Measurements from ENCODE around the gene LAPTM5. TPM values are rescaled to one million over a fixed set of nuclear protein-coding genes. Genes with fewer than 3 reads are reported as not detected.

LAPTM5 gene
- total and polyA plus RNA-seq, 10 of the 15 experiments (the other 5 are each of a cell fraction or from before 2014, with no cell fraction given): 24.1 to 1,034 (median 687) TPM

DNA sequence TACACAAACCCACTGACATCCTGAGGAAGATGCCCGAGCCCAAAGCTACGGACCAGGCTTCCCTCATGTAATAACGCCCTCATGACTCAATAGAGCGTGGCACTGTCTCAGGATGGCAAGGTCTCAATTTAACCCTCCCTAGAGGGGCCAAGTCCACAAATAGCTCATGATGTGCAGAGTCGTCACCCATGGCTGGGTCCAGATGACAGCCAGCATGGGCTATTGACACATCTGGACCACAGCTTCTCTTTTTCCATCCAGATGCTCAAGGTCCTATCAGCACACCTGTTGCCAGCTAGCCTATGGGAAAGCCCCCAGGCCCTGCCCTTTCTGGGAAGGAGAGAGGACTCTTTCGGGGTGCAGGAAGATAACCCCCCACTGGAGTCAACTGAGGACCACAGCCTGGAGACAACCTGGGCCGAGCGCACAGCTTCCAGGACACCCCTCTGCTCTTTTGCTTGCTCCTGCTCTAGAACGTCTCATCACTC is 2.8 kb downstream of the LAPTM5 start:
- no TSS peak for BruUV-seq (replicated peaks)
- ATAC-seq: peak; percentile 55
- peak overlapping the region; percentile 93 for H3K27ac ChIP-seq (ENCODE audit: control insufficient read depth, insufficient read depth)
- peak overlapping the region; percentile 75 for H3K4me2 ChIP-seq (ENCODE audit: control insufficient read depth, insufficient read depth)
- in situ Hi-C loops (cut with MboI) (loop anchor here (10.0 kb wide), 1 partner anchor 1180 kb away; the partner anchor contains the start of gene PTP4A2), intact Hi-C loops (cut with micrococcal nuclease; ENCODE audit: unreplicated experiment) (loop anchor here (1.0 kb wide), 3 partner anchors 10 to 25 kb away; no protein-coding TSS in a partner anchor)
- H3K9me3 ChIP-seq (replicated peaks; ENCODE audit: control insufficient read depth, insufficient read depth, low read length): no peaks in the 10 kb centered on the region
- peak overlapping the region; percentile 97 for H3K9ac ChIP-seq (ENCODE audit: control insufficient read depth, insufficient read depth, low read length)
- peaks cover 48% of the 10 kb centered on the region for H3K4me1 ChIP-seq (ENCODE audit: control insufficient read depth, insufficient read depth, low read length)
- FAIRE-seq: peak; percentile 75
- DNase-seq (ENCODE audit: low read depth, low spot score): peak; percentile 95
- no peaks in the 10 kb centered on the region for H4K20me1 ChIP-seq (ENCODE audit: control insufficient read depth, insufficient read depth)
- POLR2A ChIA-PET: interaction anchor here (0.9 to 22.5 kb wide), 6 partner anchors 6 to 28 kb away, joined by 3 to 741 read pairs (median 51); partner anchors contain the start of gene LAPTM5
- CTCF ChIA-PET: interaction anchor here (0.7 to 16.5 kb wide), 12 partner anchors 8 to 34 kb away, joined by 3 to 161 read pairs (median 5); no protein-coding TSS in a partner anchor
- H3K79me2 ChIP-seq (ENCODE audit: control insufficient read depth, insufficient read depth, low read length): peaks cover 99% of the 10 kb centered on the region
- peak overlapping the region; percentile 98 for H3K4me3 ChIP-seq
- SMC1A ChIA-PET (ENCODE audit: uncharacterized antibody, unreplicated experiment): interaction anchor here (1.5 to 24.8 kb wide), 5 partner anchors 4 to 26 kb away, joined by 4 to 556 read pairs (median 440); partner anchors contain the start of genes LAPTM5 and MATN1
- WGBS (ENCODE audit: insufficient coverage, insufficient replicate concordance, low lambda C conversion rate, missing lambda C conversion rate): 1% methylated on average over 9 of the region's 9 CpGs
- H3K27me3 ChIP-seq (replicated peaks in 1 of 2; ENCODE audit: control insufficient read depth in 2 of 2, insufficient read depth in 2 of 2, low read length in 1 of 2): no peaks in the 10 kb centered on the region
- RAD21 ChIA-PET (ENCODE audit: unreplicated experiment): interaction anchor here (0.8 to 17.1 kb wide), 8 partner anchors 5 to 752 kb away, joined by 3 to 462 read pairs (median 126); partner anchors contain the start of gene LAPTM5
- H2AFZ ChIP-seq (ENCODE audit: control insufficient read depth, low read depth, low read length): no peak overlapping the region
- H3K36me3 ChIP-seq (ENCODE audit: control insufficient read depth in 2 of 2, insufficient read depth in 2 of 2, low read length in 1 of 2): peaks cover 2 to 6% of the 10 kb centered on the region in 2 experiments; a peak in 3 of 4 replicates
- no peak for TF ChIP-seq NFIC (IDR thresholded peaks at IDR 0.05; ENCODE audit: low read depth, low read length)
- TF ChIP-seq, protein P1, sequence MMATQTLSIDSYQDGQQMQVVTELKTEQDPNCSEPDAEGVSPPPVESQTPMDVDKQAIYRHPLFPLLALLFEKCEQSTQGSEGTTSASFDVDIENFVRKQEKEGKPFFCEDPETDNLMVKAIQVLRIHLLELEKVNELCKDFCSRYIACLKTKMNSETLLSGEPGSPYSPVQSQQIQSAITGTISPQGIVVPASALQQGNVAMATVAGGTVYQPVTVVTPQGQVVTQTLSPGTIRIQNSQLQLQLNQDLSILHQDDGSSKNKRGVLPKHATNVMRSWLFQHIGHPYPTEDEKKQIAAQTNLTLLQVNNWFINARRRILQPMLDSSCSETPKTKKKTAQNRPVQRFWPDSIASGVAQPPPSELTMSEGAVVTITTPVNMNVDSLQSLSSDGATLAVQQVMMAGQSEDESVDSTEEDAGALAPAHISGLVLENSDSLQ (IDR thresholded peaks at IDR 0.05): peak; percentile 59
- no peak for TF ChIP-seq TARDBP (IDR thresholded peaks at IDR 0.05; ENCODE audit: borderline replicate concordance)
- TF ChIP-seq, protein P2, sequence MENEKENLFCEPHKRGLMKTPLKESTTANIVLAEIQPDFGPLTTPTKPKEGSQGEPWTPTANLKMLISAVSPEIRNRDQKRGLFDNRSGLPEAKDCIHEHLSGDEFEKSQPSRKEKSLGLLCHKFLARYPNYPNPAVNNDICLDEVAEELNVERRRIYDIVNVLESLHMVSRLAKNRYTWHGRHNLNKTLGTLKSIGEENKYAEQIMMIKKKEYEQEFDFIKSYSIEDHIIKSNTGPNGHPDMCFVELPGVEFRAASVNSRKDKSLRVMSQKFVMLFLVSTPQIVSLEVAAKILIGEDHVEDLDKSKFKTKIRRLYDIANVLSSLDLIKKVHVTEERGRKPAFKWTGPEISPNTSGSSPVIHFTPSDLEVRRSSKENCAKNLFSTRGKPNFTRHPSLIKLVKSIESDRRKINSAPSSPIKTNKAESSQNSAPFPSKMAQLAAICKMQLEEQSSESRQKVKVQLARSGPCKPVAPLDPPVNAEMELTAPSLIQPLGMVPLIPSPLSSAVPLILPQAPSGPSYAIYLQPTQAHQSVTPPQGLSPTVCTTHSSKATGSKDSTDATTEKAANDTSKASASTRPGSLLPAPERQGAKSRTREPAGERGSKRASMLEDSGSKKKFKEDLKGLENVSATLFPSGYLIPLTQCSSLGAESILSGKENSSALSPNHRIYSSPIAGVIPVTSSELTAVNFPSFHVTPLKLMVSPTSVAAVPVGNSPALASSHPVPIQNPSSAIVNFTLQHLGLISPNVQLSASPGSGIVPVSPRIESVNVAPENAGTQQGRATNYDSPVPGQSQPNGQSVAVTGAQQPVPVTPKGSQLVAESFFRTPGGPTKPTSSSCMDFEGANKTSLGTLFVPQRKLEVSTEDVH (IDR thresholded peaks at IDR 0.05; ENCODE audit: low read depth, partially characterized antibody): no peak
- no peak for TF ChIP-seq BMI1 (IDR thresholded peaks at IDR 0.05; ENCODE audit: borderline replicate concordance)
- peak; percentile 100 for TF ChIP-seq PAX5 (IDR thresholded peaks at IDR 0.05; ENCODE audit: borderline replicate concordance, low read depth, low read length)
- TF ChIP-seq NBN (IDR thresholded peaks at IDR 0.05): peak; percentile 82; the same call in 1 of the 2 replicates
- TF ChIP-seq FOS (IDR thresholded peaks at IDR 0.05; ENCODE audit: borderline replicate concordance, extremely low read depth, insufficient read length): no peak
- peak; percentile 95 for TF ChIP-seq CREM (IDR thresholded peaks at IDR 0.05; ENCODE audit: low read depth)
- TF ChIP-seq SIX5 (IDR thresholded peaks at IDR 0.05; ENCODE audit: low read depth, low read length, severe bottlenecking): no peak
- no peak for TF ChIP-seq ZNF622 (IDR thresholded peaks at IDR 0.05)
- no peak for TF ChIP-seq HDAC6 (IDR thresholded peaks at IDR 0.05; ENCODE audit: unreplicated experiment)
- TF ChIP-seq, protein P3, sequence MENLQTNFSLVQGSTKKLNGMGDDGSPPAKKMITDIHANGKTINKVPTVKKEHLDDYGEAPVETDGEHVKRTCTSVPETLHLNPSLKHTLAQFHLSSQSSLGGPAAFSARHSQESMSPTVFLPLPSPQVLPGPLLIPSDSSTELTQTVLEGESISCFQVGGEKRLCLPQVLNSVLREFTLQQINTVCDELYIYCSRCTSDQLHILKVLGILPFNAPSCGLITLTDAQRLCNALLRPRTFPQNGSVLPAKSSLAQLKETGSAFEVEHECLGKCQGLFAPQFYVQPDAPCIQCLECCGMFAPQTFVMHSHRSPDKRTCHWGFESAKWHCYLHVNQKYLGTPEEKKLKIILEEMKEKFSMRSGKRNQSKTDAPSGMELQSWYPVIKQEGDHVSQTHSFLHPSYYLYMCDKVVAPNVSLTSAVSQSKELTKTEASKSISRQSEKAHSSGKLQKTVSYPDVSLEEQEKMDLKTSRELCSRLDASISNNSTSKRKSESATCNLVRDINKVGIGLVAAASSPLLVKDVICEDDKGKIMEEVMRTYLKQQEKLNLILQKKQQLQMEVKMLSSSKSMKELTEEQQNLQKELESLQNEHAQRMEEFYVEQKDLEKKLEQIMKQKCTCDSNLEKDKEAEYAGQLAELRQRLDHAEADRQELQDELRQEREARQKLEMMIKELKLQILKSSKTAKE (IDR thresholded peaks at IDR 0.05; ENCODE audit: low read depth, poor library complexity, severe bottlenecking): peak; percentile 80
- no peak; the same call in 1 of the 2 replicates for TF ChIP-seq TCF7 (IDR thresholded peaks at IDR 0.05; ENCODE audit: borderline replicate concordance)
- TF ChIP-seq KDM1A (IDR thresholded peaks at IDR 0.05; ENCODE audit: borderline replicate concordance): no peak
- no peak for TF ChIP-seq SREBF1 (IDR thresholded peaks at IDR 0.05; ENCODE audit: low read length)
- 0 out of 2 replicates have a peak, but pooled peaks have one; percentile 38 for TF ChIP-seq RCOR1 (conservative IDR thresholded peaks at IDR 0.05; ENCODE audit: low read depth, low read length)
- TF ChIP-seq CBX3 (IDR thresholded peaks at IDR 0.05; ENCODE audit: borderline replicate concordance, low read depth): no peak
- TF ChIP-seq JUNB (IDR thresholded peaks at IDR 0.05): peak; percentile 81
- TF ChIP-seq MXI1 (IDR thresholded peaks at IDR 0.05; ENCODE audit: low read depth, low read length): peak; percentile 89

All from GM12878 (cell line).